PC-3 (cell line): ENCODE data around the gene ALG5.

ENCODE experiments used
- EZH2 ChIP-seq: fragments of 300-600 bp; sonication (generic); IDR thresholded peaks from one replicate; pipeline ENCODE4 v1.6.1; 2017; ENCODE audit warnings: antibody characterized with exemption, mild to moderate bottlenecking, low read length; ENCODE audit not compliant: unreplicated experiment
- TF ChIP-seq, protein P1 (sequence below): fragments of 300-600 bp; sonication (generic); conservative IDR thresholded peaks from 2 replicates; pipeline ENCODE4 v1.5.1; 2017; ENCODE audit warnings: antibody characterized with exemption, low read depth, mild to moderate bottlenecking, low read length

GRCh38 chr13:37014609-37015008 is 15.5 kb upstream of the ALG5 start:
- no peak for TF ChIP-seq EZH2
- TF ChIP-seq, protein P1, sequence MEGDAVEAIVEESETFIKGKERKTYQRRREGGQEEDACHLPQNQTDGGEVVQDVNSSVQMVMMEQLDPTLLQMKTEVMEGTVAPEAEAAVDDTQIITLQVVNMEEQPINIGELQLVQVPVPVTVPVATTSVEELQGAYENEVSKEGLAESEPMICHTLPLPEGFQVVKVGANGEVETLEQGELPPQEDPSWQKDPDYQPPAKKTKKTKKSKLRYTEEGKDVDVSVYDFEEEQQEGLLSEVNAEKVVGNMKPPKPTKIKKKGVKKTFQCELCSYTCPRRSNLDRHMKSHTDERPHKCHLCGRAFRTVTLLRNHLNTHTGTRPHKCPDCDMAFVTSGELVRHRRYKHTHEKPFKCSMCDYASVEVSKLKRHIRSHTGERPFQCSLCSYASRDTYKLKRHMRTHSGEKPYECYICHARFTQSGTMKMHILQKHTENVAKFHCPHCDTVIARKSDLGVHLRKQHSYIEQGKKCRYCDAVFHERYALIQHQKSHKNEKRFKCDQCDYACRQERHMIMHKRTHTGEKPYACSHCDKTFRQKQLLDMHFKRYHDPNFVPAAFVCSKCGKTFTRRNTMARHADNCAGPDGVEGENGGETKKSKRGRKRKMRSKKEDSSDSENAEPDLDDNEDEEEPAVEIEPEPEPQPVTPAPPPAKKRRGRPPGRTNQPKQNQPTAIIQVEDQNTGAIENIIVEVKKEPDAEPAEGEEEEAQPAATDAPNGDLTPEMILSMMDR: no peak
